IPS DF 4.7 (cell line): ENCODE measurements around the gene RBP5.

Experiments
- DNase-seq: peaks from one replicate; pipeline ENCODE4 v3.0.0-alpha.2; 2013; ENCODE audit warnings: low spot score; ENCODE audit errors: extremely low read depth

Gene RBP5

DNA sequence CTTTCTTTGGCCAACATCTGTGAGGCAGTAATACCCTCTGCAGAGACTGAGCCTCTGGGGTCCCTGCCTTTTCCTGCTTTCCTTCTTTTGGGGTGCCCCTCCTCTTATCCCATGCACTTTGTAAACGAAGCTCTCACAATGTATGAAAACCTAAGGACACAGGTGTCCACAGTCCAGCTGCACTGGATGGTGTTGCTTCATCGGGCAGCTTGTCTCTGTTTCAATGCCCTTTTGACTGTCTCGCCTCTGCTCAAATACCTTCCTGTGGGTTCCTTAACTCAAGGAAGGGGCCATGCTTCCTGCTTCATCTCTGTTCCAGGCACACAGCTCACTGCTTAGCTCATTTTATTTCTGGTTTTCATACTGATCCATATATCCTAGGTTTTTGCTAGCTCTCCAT is 26.1 kb downstream of the RBP5 start:
- DNase-seq: no peak

DNA sequence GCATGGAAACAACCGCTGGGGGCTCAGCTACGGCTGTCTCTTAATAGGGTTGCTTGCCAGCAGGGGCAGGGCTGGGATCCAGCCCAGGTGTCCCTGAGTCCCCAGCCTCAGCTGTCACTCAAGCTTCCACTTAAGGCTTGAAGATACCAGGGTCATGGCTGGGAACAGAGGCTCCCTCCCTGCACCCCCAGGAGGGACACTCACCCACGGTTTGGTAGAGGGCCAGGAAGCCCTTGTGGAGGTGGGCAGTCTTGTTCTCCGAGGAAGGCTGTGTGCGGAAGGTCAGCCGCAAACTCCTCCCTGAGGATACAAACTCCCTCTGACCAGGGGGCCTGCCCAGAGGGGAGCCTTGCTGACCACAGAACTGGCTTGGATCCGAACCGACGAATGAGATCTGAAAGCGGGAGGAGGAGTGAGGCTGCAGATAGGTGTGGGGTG is 27.0 kb downstream of the RBP5 start:
- DNase-seq: no peak

DNA sequence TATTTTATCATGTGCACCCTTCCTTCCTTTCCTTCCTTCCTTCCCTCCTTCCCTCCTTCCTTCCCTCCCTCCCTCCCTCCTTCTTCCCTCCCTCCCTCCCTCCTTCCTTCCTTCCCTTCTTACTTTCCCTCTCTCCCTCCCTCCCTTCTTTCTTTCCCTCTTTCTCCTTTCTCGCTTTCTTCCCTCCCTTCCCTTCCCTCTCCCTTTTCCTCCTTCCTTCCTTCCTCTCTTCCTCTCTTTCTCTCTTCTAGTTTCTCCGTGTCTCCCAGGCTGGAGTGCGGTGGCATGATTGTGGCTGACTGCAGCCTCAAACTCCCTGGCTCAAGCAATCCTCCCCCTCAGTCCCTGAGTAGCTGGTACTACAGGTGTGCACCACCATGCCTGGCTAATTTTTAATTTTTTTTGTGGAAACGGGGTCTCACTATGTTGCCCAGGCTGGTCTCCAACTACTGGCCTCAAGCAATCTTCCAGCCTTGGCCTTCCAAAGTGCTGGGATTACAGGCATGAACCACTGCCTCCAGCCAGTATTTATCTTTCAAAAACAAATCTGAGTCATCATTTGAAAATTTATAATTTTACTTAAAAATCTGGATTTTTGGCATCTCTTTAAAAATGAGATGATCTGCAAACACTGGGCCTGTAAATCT is 27.5 kb downstream of the RBP5 start:
- DNase-seq: no peak

DNA sequence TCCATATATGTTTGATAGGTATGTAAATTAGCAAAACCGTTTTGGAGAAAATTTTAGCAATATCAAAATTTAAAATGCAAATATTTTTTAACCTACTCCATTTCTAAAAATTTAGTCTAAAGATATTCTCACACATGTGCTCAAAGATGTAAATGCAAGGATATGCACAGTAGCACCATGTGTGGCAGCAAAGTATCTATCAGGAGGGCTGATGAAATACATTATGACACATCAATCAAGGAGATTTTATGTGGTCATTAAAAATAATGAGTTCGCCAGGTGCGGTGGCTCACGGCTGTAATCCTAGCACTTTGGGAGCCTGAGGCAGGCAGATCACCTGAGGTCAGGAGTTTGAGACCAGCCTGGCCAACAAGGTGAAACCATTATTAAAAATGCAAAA is 28.4 kb downstream of the RBP5 start:
- DNase-seq: no peak

DNA sequence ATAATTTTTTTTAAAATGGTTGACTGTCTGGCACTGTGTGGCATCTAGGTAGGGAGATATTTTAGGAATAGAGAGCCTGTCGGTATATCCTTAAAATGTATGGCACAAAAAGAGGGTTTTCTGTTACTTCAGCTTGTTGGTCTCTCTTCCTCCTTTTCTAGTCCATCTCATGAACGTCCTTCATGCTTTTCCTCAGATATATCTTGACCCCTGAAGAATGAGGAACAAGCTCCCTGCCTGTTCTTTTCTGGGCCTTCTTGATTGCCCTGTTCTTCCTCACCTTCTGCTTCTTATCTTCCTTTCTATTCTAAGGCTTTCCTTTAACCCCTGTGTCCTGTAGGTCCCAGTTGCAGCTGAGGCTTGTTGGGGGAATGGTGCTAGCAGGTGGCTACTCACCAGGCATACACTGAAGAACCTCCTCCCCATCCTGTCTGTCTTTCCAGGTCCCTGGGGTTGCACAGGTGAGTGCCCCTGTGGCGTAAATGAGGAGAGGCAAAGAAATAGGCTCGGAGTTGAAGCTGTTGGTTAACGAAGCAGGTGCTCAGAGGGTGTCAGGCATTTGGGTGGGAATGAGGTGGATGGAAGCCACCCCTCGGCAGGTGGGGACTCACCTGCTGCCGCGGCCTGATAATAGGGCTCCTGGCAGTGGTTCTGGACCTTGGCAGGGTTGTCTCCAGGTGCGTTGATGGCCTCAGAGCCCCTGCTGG is 29.2 kb downstream of the RBP5 start:
- no peak for DNase-seq

DNA sequence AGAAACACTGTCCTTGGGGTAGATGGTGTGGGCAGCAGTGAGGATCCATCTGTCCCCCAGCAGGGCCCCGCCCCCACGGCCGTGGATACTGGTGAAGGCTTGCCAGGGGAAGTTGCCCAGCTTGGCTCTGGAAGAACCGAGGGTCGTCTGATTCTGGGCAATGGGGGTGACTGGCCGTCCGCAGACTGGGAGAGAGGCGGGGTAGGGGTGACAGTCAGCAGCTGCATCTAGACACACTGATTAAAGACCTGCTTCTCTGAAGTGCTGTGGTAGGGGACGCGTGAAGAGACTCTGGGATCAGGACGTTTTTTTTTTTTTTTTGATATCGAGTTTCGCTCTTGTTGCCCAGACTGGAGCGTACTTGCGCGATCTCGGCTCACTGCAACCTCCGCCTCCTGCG is 31.7 kb downstream of the RBP5 start:
- DNase-seq: no peak

DNA sequence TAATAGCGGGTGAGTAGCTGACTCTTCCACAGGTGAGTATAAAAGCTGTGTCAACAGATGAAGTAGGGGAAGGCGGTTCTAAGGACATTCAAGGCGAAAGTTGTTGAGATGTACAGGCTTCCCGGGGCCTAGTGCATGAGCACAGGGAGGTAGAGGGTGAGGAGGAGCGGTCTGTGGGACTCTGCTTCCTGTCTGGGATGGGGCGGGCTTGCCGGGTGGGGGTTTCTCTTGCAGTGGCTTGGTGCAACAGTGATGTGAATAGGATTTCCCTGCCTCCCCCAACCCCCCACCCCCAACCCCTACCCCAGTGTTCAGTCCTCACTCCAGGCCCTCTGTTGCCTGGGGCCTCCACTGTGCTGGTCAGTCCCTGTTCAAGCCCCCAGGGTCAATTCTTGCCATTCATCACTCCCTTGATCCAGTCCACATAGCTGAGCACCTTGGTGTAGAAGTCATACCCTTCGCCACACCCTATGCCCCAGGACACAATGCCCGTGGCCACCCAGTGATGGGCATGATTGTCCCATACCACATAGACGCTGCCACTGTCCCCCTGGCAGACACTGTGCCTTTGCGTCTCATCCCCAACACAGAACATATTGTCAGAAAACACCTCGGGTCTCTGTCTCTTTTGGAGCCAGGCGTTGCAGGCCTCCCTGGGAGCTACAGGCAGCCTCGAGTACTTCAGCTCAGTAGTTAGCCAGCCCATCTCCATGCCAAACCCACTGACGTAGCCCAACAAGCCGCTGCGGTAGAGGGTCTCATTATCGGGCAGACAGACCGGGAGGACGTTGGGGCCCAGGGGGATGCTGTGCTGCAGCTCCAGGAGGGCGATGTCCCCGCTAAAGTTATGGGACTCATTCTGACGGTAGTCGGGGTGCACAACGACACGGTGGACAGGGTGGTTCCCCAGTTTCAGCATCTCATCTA is 32.4 kb downstream of the RBP5 start:
- DNase-seq: no peak

DNA sequence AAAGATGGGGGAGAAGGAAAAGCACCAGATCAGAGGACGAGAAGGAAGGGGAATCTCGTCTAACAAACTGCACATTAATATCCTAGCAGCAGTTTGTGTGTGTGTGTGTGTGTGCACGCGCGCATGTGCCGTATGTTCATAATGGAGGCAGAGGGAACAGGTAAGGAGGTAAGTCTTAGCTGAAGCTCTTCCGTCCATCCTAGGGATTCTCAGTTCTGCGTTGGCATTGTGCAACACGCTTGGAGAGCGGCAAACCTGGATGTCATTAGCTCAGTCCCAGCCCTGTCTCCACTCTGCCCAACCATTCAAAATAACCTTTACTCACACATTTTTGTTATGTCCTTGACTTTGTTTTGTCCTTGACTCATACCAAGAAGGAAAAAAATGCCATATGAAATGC is 34.8 kb downstream of the RBP5 start:
- DNase-seq: no peak

DNA sequence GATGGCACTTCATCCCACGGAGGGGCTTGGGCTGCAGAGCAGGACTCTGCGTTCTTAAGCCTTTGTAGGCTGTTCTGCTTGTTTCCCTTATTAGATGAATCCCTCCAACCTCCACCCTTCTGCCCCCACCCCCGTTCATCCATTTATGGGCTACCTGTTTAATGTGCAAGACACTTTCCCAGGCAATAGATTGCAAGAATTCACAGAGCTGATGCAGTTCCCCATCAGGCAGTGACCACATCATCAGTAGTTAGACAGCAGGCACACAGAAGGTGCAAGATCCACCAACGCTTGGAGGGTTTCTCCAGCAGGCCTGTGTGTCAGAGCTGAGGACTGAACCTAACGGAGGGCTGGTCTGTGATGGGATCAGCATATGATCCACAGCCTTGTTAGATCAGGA is 35.2 kb downstream of the RBP5 start:
- DNase-seq: no peak

DNA sequence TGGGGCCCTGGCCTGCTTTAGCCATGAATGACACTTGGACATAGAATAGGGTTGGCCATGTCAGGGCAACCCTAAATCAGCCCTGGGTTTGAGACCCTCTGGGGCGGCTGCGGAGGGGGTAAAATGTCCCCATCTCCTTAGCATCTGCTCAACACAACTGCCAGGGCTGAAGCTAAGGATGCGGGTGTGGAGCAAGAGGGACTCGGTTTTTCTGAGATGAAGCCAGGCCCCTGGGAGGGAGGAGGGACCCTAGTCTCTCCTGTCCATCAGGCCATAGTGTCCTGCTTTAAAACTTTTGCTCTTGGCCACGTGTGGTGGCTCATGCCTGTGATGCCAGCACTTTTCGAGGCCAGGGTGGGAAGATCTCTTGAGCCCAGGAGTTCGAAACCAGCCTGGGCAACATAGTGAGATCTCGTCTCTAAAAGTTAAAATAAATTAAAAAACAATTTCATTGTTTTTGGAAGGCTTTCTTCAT is 35.7 kb downstream of the RBP5 start:
- no peak for DNase-seq

DNA sequence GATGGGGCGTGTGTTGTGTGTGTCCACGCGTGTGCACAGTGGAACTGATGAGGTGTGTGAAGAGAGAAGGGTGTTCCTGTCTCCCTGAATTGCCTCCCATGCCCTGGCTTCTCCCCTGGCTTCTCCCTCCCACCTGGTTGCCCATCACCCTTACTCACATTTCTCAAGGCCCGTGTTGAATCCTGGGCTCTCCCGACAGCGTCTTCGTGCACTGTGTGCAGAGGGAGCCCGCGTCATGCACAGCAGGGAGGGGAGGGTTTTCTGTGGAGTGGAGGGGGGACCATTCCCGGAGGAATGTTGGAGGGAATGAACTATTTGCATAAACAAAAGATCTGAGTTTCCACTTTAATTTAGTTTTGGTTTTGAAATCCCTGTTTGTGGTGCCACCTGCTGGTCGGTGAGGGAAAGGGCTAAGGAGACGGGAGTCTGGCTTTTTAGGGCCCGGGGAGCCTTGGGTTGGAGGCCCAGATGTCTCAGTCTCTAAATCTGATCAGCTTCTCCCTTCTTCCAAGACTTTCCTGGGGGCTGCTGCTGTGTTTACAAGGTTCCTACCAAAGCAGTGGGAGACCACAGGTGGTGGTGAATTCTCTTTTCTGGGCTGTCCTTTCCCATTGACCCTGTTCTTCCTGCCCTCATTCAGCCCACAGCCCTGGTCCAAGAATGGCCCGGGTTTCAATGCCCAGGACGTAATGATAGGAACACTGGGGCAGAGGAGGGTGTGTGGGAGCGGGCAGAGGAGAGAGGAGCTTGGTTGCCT is 36.3 kb downstream of the RBP5 start, which contains the start of gene C1R:
Gene C1R, minus strand, starts transcription at position 217 of the 757 bp plus-strand sequence. Its CDS starts 57 bp downstream, at position 160.
- DNase-seq: no peak

DNA sequence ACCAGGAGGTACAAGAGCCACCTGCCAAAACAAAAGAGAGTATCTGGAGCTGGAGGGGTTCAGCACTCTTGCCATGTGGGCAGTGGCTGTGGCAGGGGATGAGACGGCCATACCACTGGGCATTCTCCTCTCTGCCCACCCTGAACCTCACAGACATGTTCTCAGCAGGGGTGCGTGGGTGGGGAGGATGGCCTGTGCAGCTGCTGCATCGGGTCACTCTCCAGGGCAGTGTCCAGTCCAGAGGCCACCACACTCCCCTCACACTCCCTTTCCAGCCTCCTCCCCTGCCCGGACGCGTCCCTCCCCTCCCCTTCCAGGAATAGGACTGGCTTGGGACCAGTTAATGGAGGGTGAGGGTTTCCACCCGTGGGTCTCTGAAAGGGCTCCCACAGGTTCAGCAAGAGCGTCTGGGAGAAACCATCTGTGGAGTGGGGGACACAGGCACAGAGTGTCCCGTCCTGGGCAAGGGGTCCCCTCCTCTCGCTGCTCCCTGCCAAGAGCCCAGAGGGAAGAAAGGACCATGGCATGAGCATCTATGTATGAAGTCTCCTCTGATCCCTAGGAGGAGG is 36.9 kb downstream of the RBP5 start:
- no peak for DNase-seq

DNA sequence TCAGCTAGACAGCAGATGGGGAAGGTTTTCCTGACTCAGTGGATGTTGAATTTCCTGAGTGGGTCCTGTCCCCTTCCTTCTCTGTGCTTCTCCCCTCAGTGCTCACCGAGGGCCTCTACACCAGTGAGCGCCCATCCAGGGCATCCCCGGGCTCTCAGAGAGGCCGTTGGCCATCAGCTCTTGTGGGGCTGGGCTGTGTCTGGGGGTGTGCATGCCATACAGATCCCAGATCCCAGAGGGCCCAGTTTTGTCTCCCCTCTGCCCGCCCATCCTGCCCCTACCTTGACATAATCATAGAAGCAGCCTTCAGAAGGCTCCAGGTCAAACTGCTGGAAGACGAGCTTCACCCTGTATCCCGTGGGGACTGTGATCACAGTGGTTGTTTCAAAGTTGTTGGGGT is 37.5 kb downstream of the RBP5 start:
- no peak for DNase-seq

DNA sequence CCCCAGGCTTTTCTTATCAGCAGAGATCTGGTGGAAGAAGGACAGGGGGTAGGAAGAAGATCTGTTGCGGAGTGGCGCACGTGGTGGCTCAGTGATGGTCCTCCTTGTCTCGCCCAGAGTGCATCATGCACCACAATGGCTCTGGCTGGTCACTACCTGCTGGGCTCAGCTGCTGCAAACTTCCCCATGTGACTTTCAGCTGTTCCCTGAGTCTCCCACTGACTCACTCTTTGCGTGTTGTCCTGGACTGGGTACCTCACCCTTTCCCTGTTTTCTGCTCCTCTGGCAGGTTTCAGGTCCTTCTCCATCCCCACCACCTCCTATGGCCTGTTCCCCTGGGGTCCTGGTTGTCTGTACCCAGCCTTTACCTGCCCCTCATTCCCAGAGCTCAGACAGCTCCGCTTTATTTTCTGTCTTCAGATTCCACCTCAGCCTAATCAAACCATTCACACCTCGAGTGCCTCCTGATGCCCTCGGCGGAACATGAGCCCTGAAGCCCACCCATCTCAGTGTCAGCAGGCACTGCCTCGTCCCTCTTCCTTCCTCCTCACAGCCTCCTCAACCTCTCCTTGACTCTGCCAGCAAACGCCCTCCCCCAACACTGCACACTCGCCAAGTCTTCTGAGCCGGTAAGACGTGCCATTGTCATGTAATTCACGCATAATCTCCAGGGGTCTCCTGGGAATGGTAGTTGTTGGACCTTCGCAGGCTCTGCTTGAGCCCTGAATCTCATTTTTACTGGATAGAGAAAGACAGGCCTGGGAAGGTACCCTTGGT is 38.3 kb downstream of the RBP5 start:
- DNase-seq: no peak

DNA sequence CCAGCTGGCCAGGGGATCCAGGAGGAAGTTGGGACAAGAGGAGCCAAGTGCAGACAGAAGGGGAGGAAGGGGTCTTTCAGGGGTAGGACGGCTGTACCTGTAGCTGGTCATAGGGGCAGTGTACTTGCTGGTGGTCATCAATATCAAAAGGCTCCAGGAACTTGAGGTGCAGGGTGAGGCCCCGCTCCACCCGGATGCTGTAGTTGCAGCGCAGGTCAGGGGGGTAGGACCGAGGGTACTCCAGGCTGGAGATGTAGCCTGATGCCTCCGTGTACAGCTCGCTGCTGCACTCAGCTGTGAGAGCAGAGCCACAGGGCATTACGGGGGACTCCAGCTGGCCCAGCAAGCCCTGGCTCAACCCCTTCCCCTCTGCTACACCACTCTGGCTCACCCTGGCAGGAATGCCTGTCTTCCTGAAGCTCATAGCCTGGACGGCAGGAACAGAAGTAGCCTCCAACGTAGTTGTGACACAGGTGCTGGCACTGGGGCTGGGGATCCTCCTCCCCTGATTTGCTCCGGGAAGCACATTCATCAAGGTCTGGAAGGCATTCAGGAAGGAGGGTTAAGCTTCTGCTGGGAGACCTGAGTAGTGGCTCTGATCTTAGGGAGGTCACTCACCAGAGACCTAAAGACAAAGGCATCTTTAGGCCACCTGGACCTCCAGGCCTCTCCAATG is 39.4 kb downstream of the RBP5 start:
- no peak for DNase-seq

DNA sequence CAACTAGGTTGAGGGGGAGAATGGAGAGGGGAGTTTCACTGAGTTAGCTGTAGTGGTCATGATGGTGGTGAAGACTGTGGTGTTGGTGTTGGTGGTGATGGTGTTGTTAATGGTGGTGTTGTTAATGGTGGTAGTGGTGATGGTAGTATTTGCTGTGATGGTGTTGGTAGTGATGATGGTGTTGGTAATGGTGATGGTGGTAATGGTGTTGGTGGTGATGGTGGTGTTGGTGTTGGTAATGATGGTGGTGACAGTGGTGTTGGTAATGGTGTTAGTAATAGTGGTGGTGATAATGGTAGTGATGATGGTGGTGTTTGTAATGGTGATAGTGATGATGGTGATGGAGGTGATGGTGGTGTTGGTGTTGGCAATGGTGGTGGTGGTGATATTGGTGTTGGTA is 45.6 kb downstream of the RBP5 start:
- no peak for DNase-seq

DNA sequence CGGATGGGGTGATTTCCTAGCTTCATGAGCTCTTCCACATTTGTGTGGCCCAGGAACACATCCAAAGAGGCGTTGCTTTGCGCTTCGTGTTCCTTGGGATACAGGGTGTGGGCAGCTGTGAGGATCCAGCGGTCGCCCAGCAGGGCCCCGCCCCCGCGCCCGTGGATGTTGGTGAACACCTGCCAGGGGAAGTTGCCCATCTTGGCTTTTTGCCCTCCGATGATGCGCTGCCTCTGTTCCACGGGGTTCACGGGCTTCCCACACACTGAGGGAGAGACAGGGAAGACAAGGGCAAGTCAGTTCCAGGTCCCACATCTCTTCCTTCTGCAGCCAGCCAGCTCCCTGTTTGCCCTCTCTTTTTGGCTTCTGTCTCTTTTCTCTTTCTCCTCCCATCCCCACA is 47.7 kb downstream of the RBP5 start:
- DNase-seq: no peak

DNA sequence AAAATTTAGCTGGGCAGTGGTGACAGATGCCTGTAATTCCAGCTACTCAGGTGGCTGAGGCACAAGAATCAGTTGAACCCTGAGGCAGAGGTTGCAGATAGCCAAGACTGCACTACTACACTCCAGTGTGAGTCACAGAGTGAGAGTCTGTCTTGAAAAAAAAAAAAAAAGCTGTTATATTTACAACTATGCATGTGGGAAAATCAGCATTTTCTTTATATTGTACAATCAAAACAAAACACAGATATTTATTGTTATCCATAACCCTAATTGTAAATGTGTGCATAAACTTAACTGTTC is 48.9 kb downstream of the RBP5 start:
- no peak for DNase-seq

DNA sequence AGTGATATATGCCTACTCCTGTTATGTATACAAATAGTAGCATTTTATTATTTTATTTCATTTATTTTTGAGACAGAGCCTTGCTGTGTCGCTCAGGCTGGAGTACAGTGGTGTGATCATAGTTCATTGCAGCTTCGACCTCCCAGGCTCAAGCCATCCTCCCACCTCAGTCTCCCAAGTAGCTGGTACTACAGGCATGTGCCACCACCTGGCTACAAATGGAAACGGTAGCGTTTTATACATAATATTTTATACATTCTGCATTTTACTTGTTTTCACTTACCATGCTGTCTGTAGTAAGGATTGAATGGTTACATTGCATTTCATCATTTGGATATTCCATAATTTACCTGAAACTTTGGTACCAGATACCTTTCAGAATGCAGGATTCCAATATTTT is 50.5 kb downstream of the RBP5 start:
- no peak for DNase-seq

DNA sequence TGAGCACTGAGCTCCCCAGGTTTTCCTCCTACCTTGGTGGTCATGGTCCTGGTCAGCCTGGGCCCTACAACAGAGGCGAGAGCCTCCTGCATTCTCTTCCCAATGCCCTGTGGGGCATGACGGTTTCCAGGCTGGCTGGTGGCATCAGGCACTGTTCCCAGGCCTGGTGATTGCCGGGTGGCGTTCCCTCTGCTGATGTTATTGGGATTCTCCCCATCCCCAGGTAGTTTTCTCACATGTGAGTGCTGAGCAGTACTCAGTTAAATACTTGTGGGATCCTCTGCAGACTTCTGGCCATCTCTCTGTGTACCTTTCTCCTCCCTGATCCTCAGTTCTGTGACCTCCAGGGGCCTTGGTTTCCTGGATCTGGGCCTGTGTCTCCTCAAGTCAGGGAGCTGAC is 52.2 kb downstream of the RBP5 start:
- DNase-seq: no peak
